GM19240 (cell line): ENCODE data around the gene EMP2.
"Not testable (repeated sequence)": the region's sequence is repeated elsewhere in the genome, so short reads cannot be mapped to it uniquely, and the experiment has no call there.

Source experiments
- DNase-seq: peaks from one replicate; pipeline ENCODE4 v3.0.0; 2011; ENCODE audit warnings: low spot score; ENCODE audit not compliant: insufficient read length

EMP2 gene

GRCh38 chr16:10522966-10523365, 57.4 kb downstream of the EMP2 start:
- DNase-seq = no peak

DNA sequence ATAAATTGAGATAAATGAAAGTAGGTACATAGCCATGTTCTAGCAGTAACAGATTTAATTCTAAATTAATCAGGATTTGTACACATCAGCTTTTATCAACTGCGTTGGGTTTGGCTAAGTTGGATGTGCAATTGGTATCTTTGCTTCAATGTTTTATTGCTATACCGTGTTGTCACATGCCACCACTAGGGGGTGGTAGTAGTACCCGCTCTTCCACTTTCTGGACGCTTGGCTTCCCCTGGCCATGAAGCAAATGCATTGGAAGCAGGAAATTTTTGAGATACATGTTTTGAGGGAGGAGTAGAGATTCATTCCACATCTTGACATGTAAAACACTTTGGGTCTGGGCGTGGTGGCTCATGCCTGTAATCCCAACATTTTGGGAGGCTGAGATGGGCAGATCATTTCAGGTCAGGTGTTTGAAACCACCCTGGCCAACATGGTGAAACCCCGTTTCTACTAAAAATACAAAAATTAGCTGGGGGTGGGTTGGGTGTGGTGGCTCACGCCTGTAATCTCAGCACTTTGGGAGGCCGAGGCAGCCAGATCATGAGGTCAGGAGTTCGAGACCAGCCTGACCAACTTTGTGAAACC, 58.6 kb downstream of the EMP2 start:
- peak; percentile 47 for DNase-seq

- no peak for DNase-seq
Measured at GRCh38 chr16:10520869-10521578, 59.4 kb downstream of the EMP2 start.

- no peak for DNase-seq
Measured at GRCh38 chr16:10519929-10520868, 60.2 kb downstream of the EMP2 start.

DNA sequence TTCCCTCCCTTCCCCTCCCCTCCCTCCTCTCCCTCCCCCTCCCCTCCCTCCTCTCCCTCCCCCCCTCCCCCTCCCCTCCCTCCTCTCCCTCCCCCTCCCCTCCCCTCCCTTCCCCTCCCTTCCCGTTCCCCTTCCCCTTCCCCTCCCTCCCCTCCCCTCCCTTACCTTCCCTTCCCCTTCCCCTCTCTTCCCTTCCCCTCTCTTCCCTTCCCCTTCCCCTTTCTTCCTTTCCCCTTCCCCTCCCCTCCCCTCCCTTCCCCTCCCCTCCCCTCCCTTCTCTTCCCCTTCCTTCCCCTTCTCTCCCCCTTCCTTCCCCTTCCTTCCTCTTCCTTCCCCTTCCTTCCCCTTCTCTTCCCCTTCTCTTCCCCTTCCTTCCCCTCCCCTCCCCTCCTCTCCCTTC, 61.1 kb downstream of the EMP2 start:
- DNase-seq = no peak

- DNase-seq = no peak
Measured at GRCh38 chr16:10518479-10519041, 61.8 kb downstream of the EMP2 start.

GRCh38 chr16:10517868-10518267, 62.5 kb downstream of the EMP2 start:
- no peak for DNase-seq

- peak; percentile 47 for DNase-seq
Measured at GRCh38 chr16:10514369-10515055, 65.9 kb downstream of the EMP2 start.

- no peak for DNase-seq
Measured at GRCh38 chr16:10511829-10512228, 68.6 kb downstream of the EMP2 start.

DNA sequence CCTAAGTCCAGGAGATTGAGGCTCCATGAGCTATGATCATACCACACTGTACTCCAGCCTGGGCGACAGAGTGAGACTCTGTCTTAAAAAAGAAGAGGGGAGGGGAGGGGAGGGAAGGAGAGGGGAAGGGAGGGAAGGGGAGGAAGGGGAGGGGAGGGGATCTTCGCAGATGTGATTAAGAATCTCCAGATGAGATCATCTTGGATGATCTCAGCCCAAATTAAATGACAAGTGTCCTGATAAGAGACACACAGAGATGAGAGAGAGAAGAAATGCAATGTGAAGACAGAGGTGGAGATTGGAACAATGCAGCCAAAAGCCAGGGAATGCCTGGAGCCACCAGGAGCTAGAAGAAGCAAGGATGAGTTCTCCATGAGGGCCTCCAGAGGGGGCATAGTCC, 70.1 kb downstream of the EMP2 start:
- DNase-seq = no peak

- peak; percentile 69 for DNase-seq
Measured at GRCh38 chr16:10509534-10510025, 70.8 kb downstream of the EMP2 start.

DNA sequence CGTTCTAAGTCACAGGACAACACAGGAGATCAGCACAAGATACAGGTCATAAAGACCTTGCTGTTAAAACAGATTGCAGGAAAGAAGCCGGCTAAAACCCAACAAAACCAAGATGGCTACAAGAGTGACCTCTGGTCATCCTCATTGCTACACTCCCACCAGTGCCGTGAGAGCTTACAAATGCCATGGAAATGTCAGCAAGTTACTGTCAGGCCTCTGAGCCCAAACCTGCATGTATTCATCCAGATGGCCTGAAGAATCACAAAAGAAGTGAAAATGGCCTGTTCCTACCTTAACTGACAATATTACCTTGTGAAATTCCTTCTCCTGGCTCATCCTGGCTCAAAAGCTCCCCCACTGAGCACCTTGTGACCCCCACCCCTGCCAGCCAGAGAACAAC, 75.1 kb downstream of the EMP2 start:
- not testable (repeated sequence) for DNase-seq

DNA sequence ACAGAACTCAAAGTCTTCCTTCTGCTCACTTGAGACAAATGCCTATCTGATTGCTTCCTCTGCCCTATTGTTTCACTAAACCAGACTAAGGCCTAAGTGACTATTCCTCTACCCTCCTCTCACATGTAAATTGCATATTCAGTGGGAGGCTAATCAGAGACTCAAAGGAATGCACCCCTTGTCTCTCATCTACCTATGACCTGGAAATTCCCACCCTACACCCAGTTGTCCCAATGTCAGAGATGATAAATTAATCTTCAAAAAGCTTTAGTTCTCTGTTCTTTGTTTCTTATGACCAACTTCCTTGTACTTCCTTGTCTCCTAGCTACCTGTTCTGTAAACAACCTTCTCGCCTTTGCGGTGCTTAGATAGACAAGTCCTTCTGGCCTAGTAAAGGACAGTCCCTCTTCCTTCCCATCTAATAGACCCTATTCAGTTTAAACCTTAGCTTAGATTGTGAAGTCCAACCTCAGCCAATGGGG, 76.0 kb downstream of the EMP2 start:
- DNase-seq = no peak

GRCh38 chr16:10502776-10503175, 77.6 kb downstream of the EMP2 start:
- no peak for DNase-seq

DNA sequence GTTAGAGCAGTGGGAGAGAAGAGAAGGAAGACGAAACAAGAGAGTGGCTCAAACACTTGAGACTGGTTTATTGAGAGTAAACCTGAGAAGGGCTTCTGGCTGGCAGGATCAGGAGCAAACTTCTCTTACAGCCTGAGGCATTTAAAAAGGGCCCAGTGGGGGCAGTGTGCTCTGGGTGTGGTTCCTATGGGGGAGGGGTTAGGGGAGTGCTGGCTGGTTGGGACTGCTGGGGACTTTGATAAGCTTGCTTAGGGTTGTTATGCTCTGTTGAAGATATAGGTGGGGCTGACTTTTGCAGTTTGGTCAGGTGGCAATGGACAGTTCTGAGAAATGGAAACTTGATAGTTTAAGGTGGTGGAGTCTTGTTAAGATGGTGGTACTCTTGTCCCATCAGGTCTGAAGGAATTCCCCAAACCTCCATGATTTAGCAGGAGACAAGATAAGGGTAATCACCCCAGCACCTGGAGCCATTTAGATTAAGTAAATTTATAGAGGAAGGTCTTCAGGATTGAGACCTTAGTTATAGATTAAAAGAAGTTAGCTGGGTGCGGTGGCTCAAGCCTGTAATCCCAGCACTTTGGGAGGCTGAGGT, 79.3 kb downstream of the EMP2 start:
- DNase-seq = no peak

DNA sequence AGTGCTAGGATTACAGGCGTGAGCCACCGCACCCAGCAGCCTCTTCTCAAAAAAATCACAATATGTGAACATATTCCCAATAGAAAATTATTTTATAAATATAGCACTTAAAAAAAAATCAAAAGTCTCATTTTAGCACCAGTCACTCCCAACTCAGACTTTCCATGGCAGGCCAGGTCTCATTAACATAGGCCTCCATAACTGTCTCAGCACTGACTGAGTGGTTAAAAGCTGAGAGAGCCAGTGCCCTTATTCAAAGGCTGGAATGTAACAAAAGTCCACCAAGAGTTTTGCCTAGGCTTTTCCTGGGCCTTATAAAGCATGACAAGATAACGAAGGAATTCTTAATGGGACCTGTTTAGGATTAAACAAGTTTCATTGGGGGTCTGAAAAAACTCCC, 79.8 kb downstream of the EMP2 start:
- DNase-seq = no peak

DNA sequence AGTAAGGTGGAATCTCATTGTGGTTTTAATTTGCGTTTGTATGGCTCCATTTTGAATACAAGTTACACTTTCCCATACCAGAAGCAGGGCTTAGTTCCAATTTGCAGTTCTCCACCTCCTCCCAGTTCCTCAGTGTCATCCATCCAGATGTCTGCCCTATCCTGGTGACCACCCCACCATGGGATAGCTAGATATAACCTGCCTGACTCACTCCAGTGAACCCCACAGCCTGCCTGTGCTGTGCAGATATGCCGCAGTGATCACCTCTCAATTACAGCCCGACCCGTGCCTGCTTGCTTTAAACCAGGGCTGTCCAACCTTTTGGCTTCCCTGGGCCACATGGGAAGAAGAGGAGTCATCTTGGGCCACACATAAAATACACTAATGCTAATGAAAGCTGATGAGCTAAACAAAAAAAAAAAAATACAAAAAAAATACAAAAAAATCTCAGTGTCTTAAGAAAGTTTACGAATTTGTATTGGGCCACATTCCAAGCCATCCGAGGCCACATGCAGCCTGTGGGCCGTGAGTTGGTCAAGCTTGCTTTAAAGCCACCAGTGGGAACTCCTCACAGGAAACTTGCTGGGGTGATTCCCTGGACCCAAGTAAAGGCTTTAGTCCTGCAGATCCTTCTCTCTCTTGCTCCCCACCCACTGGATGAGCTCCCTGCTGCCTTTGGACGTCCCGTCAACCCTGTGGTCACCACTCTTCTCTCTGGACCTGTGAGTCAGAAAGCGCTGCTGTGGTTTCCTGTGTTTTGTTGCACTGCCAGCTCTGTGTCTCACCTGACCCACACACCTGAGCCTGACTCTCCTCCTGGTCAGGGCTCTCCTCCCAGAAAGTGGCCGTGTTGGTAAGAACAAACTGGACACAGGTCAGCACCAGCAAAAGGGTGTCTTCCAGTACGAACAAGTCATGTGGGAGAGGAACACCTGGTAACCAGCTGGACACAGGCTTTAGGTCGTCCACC, 83.0 kb downstream of the EMP2 start:
- DNase-seq = no peak

GRCh38 chr16:10495031-10495345, 85.4 kb downstream of the EMP2 start:
- DNase-seq = no peak

DNA sequence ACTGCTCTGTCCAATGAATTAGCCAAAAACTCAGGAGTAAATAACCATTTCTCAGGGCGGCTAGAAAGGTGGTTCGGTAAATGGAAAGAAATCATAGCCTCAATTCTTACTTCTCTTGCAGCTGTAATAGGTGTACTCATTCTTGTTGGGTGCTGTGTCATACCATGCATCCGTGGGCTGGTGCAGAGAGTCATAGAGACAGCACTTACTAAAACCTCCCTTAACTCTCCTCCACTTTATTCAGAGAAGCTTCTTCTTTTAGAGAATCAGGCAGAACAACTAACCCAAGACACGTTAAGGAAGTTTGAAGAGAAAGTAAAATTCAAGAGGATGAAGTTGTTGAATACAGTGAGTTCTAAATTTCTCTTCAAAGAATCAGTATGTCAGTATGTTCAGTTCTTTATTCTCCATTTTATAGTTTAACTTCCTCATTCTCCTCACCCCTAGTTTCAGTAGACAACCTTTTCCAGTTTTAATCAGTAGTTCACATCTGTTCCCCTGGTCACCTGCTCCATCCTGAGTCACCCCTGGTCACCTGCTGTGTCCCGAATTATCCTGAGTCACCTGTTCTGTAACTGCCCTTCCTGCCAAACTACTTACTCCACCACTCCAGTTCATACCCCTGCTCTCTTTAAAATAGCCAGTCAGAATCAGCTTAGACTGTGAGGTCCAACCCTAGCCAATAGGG, 85.9 kb downstream of the EMP2 start:
- DNase-seq = no peak
